Ishikawa (cell line): ENCODE measurements around the gene CCDC88C.

Experiments
- CEBPB ChIP-seq: IDR thresholded peaks from 2 replicates; pipeline ENCODE4 v1.6.1; 2012
- CREB1 ChIP-seq: IDR thresholded peaks from 2 replicates; pipeline ENCODE4 v1.6.1; 2012; ENCODE audit warnings: low read depth
- EGR1 ChIP-seq: IDR thresholded peaks from 2 replicates; pipeline ENCODE4 v1.6.1; 2012
- EP300 ChIP-seq: IDR thresholded peaks from 2 replicates; pipeline ENCODE4 v1.6.1; 2012; ENCODE audit warnings: borderline replicate concordance
- FOXM1 ChIP-seq: IDR thresholded peaks from 2 replicates; pipeline ENCODE4 v1.6.1; 2012; ENCODE audit warnings: low read depth, borderline replicate concordance
- MAX ChIP-seq: IDR thresholded peaks from 2 replicates; pipeline ENCODE4 v1.6.1; 2012
- NFIC ChIP-seq: IDR thresholded peaks from 2 replicates; pipeline ENCODE4 v1.6.1; 2012
- RAD21 ChIP-seq: IDR thresholded peaks from 2 replicates; pipeline ENCODE4 v1.6.1; 2012; ENCODE audit warnings: low read depth
- TAF1 ChIP-seq: IDR thresholded peaks from 2 replicates; pipeline ENCODE4 v1.6.1; 2012; ENCODE audit warnings: low read depth, mild to moderate bottlenecking
- TEAD4 ChIP-seq: IDR thresholded peaks from 2 replicates; pipeline ENCODE4 v1.6.1; 2012
- YY1 ChIP-seq: IDR thresholded peaks from 2 replicates; pipeline ENCODE4 v1.6.1; 2012; ENCODE audit warnings: low read depth
- ZBTB7A ChIP-seq: IDR thresholded peaks from 2 replicates; pipeline ENCODE4 v1.6.1; 2012; ENCODE audit warnings: low read depth
- TF ChIP-seq, protein P1 (sequence below): IDR thresholded peaks from 2 replicates; pipeline ENCODE4 v1.6.1; 2012; ENCODE audit warnings: low read depth, mild to moderate bottlenecking
- TF ChIP-seq, protein P2 (sequence below): IDR thresholded peaks from 2 replicates; pipeline ENCODE4 v1.6.1; 2012

- TF ChIP-seq EP300 (no peak), FOXM1 (no peak), RAD21 (no peak), MAX (no peak), EGR1 (no peak), TAF1 (no peak), YY1 (no peak), CREB1 (no peak), CEBPB (no peak), ZBTB7A (no peak), NFIC (no peak), TEAD4 (no peak)
- TF ChIP-seq, protein P1, sequence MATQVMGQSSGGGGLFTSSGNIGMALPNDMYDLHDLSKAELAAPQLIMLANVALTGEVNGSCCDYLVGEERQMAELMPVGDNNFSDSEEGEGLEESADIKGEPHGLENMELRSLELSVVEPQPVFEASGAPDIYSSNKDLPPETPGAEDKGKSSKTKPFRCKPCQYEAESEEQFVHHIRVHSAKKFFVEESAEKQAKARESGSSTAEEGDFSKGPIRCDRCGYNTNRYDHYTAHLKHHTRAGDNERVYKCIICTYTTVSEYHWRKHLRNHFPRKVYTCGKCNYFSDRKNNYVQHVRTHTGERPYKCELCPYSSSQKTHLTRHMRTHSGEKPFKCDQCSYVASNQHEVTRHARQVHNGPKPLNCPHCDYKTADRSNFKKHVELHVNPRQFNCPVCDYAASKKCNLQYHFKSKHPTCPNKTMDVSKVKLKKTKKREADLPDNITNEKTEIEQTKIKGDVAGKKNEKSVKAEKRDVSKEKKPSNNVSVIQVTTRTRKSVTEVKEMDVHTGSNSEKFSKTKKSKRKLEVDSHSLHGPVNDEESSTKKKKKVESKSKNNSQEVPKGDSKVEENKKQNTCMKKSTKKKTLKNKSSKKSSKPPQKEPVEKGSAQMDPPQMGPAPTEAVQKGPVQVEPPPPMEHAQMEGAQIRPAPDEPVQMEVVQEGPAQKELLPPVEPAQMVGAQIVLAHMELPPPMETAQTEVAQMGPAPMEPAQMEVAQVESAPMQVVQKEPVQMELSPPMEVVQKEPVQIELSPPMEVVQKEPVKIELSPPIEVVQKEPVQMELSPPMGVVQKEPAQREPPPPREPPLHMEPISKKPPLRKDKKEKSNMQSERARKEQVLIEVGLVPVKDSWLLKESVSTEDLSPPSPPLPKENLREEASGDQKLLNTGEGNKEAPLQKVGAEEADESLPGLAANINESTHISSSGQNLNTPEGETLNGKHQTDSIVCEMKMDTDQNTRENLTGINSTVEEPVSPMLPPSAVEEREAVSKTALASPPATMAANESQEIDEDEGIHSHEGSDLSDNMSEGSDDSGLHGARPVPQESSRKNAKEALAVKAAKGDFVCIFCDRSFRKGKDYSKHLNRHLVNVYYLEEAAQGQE, result no peak
- TF ChIP-seq, protein P2, sequence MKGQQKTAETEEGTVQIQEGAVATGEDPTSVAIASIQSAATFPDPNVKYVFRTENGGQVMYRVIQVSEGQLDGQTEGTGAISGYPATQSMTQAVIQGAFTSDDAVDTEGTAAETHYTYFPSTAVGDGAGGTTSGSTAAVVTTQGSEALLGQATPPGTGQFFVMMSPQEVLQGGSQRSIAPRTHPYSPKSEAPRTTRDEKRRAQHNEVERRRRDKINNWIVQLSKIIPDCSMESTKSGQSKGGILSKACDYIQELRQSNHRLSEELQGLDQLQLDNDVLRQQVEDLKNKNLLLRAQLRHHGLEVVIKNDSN, result no peak
These were observed 79.8 kb downstream of the CCDC88C start for GRCh38 chr14:91337699-91338335.
